Measurements from ENCODE around the gene CNTNAP2. TPM values are rescaled to one million over a fixed set of nuclear protein-coding genes. Genes with fewer than 3 reads are reported as not detected.

CNTNAP2 gene
- total RNA-seq, 2 experiments from 2014 or later = 0.28 TPM; not detected in 1

DNA sequence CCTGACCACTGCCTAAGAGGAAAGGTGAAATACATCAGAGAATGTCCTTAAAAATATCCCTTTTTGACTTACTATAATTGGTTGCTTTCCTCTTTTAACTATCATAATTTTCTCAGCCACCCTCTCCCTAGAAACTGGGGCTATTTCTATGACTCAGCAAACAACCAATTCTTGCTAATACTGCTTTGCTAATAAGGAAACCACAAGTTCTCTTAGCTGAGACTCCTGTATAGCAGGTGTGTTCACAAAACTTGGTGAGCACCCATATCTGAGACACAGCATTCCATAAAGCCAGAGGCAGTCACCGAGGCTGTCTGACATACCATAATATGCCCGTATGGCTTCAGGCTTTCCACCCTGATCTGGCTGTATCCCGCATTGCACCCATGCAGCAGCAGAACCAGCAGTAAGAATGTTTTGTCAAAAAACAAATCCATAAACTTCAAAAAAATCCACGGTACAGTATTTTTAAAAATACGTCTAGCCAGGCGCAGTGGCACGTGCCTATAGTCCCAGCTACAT lies 2282.3 kb downstream of the CNTNAP2 start:
- no peak for DNase-seq (ENCODE audit: low spot score)
- Histone ChIP-seq H3K9me3 (ENCODE audit: low read length) (no peaks in the 10 kb centered on the region), H3K36me3 (ENCODE audit: insufficient read depth, low read length) (no peaks in the 10 kb centered on the region), H3K4me3 (ENCODE audit: low read depth, low read length, poor library complexity, severe bottlenecking) (no peak overlapping the region), H3K27ac (ENCODE audit: low read depth, low read length, poor library complexity, severe bottlenecking) (no peak overlapping the region), H3K4me1 (ENCODE audit: insufficient read depth, low read length, poor library complexity, severe bottlenecking) (no peaks in the 10 kb centered on the region), H2AFZ (ENCODE audit: low read length) (no peak overlapping the region), H3K9me2 (ENCODE audit: insufficient read depth, low read length) (no peaks in the 10 kb centered on the region), H3K4me2 (ENCODE audit: low read length) (no peak overlapping the region), H4K20me1 (ENCODE audit: insufficient read depth, low read length) (no peaks in the 10 kb centered on the region), H3K79me2 (ENCODE audit: insufficient read depth, low read depth, low read length) (no peaks in the 10 kb centered on the region)
- ChIA-PET CTCF (ENCODE audit: unreplicated experiment) (no interaction called here), POLR2A (no interaction called here)
- no TSS peak for BruUV-seq (replicated peaks)
- intact Hi-C loops (cut with micrococcal nuclease; ENCODE audit: unreplicated experiment) = no loop called here
- TF ChIP-seq, protein P1, sequence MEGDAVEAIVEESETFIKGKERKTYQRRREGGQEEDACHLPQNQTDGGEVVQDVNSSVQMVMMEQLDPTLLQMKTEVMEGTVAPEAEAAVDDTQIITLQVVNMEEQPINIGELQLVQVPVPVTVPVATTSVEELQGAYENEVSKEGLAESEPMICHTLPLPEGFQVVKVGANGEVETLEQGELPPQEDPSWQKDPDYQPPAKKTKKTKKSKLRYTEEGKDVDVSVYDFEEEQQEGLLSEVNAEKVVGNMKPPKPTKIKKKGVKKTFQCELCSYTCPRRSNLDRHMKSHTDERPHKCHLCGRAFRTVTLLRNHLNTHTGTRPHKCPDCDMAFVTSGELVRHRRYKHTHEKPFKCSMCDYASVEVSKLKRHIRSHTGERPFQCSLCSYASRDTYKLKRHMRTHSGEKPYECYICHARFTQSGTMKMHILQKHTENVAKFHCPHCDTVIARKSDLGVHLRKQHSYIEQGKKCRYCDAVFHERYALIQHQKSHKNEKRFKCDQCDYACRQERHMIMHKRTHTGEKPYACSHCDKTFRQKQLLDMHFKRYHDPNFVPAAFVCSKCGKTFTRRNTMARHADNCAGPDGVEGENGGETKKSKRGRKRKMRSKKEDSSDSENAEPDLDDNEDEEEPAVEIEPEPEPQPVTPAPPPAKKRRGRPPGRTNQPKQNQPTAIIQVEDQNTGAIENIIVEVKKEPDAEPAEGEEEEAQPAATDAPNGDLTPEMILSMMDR (conservative IDR thresholded peaks at IDR 0.05; ENCODE audit: low read length) = no peak
- TF ChIP-seq EZH2phosphoT487 (IDR thresholded peaks at IDR 0.05; ENCODE audit: borderline replicate concordance, low read depth, low read length) = no peak

DNA sequence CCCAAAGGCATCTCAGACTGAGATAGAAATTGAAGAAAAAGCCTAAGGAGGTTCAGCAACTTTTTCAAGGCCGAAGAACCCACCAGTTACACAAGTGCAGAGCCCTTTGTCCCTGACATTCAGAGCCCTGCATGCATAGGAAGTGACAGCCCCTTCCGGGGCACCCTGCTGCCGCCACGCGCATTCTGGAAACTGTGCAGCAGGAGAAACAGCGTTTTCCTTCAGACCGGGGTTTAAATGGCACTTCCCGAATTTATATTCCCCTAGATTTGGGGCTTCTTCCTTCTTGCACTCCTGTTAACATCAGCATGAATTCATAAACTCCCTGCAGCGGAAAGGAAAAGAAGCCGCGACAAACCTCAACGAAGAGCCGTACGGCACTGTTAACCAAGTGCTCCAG lies 2283.5 kb downstream of the CNTNAP2 start:
- H3K27ac ChIP-seq (ENCODE audit: low read depth, low read length, poor library complexity, severe bottlenecking) = no peak overlapping the region
- BruUV-seq (replicated peaks) = no TSS peak
- H3K4me3 ChIP-seq (ENCODE audit: low read depth, low read length, poor library complexity, severe bottlenecking) = no peak overlapping the region
- no peaks in the 10 kb centered on the region for H3K79me2 ChIP-seq (ENCODE audit: insufficient read depth, low read depth, low read length)
- H3K4me1 ChIP-seq (ENCODE audit: insufficient read depth, low read length, poor library complexity, severe bottlenecking) = no peaks in the 10 kb centered on the region
- ChIA-PET POLR2A (no interaction called here), CTCF (ENCODE audit: unreplicated experiment) (no interaction called here)
- H4K20me1 ChIP-seq (ENCODE audit: insufficient read depth, low read length) = no peaks in the 10 kb centered on the region
- no peaks in the 10 kb centered on the region for H3K36me3 ChIP-seq (ENCODE audit: insufficient read depth, low read length)
- intact Hi-C loops (cut with micrococcal nuclease; ENCODE audit: unreplicated experiment) = no loop called here
- no peak for TF ChIP-seq EZH2phosphoT487 (IDR thresholded peaks at IDR 0.05; ENCODE audit: borderline replicate concordance, low read depth, low read length)
- H2AFZ ChIP-seq (ENCODE audit: low read length) = no peak overlapping the region
- no peaks in the 10 kb centered on the region for H3K9me3 ChIP-seq (ENCODE audit: low read length)
- no peak overlapping the region for H3K4me2 ChIP-seq (ENCODE audit: low read length)
- DNase-seq (ENCODE audit: low spot score) = no peak
- H3K9me2 ChIP-seq (ENCODE audit: insufficient read depth, low read length) = no peaks in the 10 kb centered on the region

DNA sequence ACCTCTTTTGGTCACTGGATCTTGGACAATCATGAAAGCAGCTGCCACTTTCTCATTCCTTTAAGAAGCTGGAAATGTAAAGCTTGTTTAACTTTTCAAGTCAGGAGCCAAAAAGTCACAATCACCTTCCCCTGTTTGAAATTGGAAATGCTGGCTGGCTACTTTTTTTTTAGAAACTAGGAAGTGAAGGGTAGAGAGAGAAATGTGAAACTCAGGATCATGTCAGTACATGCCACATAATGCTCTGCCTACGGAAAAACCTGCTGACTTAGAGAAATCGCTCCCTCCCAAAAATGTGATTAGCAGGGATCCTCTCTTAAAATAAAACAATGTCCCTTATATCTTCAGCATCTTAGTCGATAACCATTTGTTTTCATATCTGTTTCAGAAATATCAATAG lies 2285.6 kb downstream of the CNTNAP2 start:
- H3K4me2 ChIP-seq (ENCODE audit: low read length) = no peak overlapping the region
- CTCF ChIA-PET (ENCODE audit: unreplicated experiment) = no interaction called here
- no peak overlapping the region for H2AFZ ChIP-seq (ENCODE audit: low read length)
- H3K9me2 ChIP-seq (ENCODE audit: insufficient read depth, low read length) = no peaks in the 10 kb centered on the region
- TF ChIP-seq, protein P1 (conservative IDR thresholded peaks at IDR 0.05; ENCODE audit: low read length) = no peak
- no peak for TF ChIP-seq EZH2phosphoT487 (IDR thresholded peaks at IDR 0.05; ENCODE audit: borderline replicate concordance, low read depth, low read length)
- H3K4me1 ChIP-seq (ENCODE audit: insufficient read depth, low read length, poor library complexity, severe bottlenecking) = no peaks in the 10 kb centered on the region
- intact Hi-C loops (cut with micrococcal nuclease; ENCODE audit: unreplicated experiment) = no loop called here
- no TSS peak for BruUV-seq (replicated peaks)
- POLR2A ChIA-PET = interaction anchor here (0.7 kb wide), 1 partner anchor 409 kb away, joined by 6 read pairs; no protein-coding TSS in a partner anchor
- H4K20me1 ChIP-seq (ENCODE audit: insufficient read depth, low read length) = no peaks in the 10 kb centered on the region
- no peaks in the 10 kb centered on the region for H3K36me3 ChIP-seq (ENCODE audit: insufficient read depth, low read length)
- H3K9me3 ChIP-seq (ENCODE audit: low read length) = no peaks in the 10 kb centered on the region
- no peaks in the 10 kb centered on the region for H3K79me2 ChIP-seq (ENCODE audit: insufficient read depth, low read depth, low read length)
- no peak overlapping the region for H3K4me3 ChIP-seq (ENCODE audit: low read depth, low read length, poor library complexity, severe bottlenecking)
- H3K27ac ChIP-seq (ENCODE audit: low read depth, low read length, poor library complexity, severe bottlenecking) = no peak overlapping the region
- no peak for DNase-seq (ENCODE audit: low spot score)
